HEK293 (cell line): ENCODE measurements around the gene GP2.

Experiments used
- BCL11A ChIP-seq: fragments of 450-650 bp; formaldehyde crosslinking; IDR thresholded peaks from 2 replicates; pipeline ENCODE4 v1.5.1; 2016; ENCODE audit warnings: low read depth, missing biosample characterization, missing genetic modification characterization
- RBAK ChIP-seq: fragments of 450-650 bp; formaldehyde crosslinking; IDR thresholded peaks from 2 replicates; pipeline ENCODE4 v1.5.1; 2016; ENCODE audit warnings: missing biosample characterization, missing genetic modification characterization
- ZNF121 ChIP-seq: fragments of 450-650 bp; formaldehyde crosslinking; IDR thresholded peaks from 2 replicates; pipeline ENCODE4 v1.5.1; 2016; ENCODE audit warnings: missing biosample characterization, missing genetic modification characterization
- ZNF423 ChIP-seq: fragments of 450-650 bp; formaldehyde crosslinking; IDR thresholded peaks from 2 replicates; pipeline ENCODE4 v1.5.1; 2016; ENCODE audit warnings: missing biosample characterization, missing genetic modification characterization
- TF ChIP-seq, protein P1 (sequence below): fragments of 450-650 bp; formaldehyde crosslinking; IDR thresholded peaks from 2 replicates; pipeline ENCODE4 v1.5.1; 2016; ENCODE audit warnings: missing biosample characterization, missing genetic modification characterization

DNA sequence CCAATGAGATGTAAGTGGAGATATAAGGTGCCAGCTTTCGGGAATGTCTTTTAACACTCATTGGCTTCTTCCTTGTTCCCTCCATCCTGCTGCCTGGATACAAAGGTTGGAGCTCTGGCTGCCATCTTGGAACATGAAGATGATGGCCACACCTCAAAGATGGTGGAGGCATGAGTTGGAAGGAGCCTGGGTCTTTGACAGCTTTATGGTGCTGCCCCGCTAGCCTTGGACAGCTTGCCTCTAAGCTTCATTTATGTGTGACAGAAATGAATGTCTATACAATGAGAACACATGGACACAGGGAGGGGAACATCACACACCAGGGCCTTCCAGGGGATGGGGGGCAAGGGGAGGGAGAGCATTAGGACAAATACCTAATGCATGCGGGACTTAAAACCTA lies 13.6 kb downstream of the GP2 start:
- TF ChIP-seq RBAK, result no peak
- TF ChIP-seq, protein P1, sequence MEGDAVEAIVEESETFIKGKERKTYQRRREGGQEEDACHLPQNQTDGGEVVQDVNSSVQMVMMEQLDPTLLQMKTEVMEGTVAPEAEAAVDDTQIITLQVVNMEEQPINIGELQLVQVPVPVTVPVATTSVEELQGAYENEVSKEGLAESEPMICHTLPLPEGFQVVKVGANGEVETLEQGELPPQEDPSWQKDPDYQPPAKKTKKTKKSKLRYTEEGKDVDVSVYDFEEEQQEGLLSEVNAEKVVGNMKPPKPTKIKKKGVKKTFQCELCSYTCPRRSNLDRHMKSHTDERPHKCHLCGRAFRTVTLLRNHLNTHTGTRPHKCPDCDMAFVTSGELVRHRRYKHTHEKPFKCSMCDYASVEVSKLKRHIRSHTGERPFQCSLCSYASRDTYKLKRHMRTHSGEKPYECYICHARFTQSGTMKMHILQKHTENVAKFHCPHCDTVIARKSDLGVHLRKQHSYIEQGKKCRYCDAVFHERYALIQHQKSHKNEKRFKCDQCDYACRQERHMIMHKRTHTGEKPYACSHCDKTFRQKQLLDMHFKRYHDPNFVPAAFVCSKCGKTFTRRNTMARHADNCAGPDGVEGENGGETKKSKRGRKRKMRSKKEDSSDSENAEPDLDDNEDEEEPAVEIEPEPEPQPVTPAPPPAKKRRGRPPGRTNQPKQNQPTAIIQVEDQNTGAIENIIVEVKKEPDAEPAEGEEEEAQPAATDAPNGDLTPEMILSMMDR (tag by site-specific recombination), result no peak
- no peak for TF ChIP-seq ZNF423
- TF ChIP-seq BCL11A, result no peak
- TF ChIP-seq ZNF121 (tag by site-specific recombination), result no peak
